ENCODE results near the gene RTP5.
"Not testable (repeated sequence)": the region's sequence is repeated elsewhere in the genome, so short reads cannot be mapped to it uniquely, and the experiment has no call there.

The RTP5 gene

DNA sequence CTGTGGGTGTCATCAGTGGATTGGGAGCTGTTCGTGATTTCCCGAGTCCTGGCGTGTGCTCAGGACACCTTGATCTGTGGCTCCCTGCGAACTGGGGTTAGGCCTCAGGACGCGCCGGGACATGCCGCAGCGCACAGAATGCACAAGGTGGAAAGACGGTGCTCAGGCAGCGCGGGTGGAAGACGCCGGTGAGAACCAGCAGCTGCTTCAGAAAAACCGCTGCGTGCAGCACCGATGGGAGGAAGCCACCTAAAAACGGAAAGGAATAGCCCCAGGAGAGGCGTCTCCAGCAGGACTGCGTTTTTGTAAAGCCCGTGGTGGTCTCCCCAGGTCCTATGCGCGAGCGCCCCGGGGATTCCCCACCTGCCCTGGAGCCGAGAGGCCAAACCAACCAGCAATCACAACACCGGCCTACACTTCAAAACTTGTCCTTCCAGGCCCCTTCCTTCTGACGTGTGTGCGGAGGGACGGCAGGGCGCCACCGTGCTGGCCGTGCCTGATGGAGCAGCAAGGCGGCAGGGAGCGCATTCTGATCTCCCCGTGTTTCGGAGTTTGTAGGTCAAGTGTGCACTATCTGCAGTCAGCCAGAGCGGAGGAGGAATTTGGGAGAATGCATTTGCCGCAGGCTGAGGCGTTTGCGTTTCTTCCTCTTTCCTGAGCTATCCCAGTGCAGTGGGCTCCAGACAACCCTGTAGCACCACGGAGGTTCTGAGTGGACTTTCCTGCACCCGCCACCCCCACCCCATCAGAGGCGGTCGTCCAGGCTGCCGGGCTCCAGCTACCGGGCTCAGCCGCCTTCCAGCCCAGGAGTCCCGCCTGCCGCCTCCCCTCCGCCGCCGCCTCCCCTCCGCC lies 32.2 kb downstream of the RTP5 start:
- Mint-ChIP-seq H3K36me3 (ENCODE audit: low read depth) (no peaks in the 10 kb centered on the region), H3K27me3 (ENCODE audit: low read depth) (no peaks in the 10 kb centered on the region), H3K9me3 (no peaks in the 10 kb centered on the region), H3K4me1 (ENCODE audit: low read depth) (no peaks in the 10 kb centered on the region), H3K4me3 (no peak overlapping the region), H3K27ac (no peak overlapping the region)
- DNase-seq (ENCODE audit: low spot score), result no peak

DNA sequence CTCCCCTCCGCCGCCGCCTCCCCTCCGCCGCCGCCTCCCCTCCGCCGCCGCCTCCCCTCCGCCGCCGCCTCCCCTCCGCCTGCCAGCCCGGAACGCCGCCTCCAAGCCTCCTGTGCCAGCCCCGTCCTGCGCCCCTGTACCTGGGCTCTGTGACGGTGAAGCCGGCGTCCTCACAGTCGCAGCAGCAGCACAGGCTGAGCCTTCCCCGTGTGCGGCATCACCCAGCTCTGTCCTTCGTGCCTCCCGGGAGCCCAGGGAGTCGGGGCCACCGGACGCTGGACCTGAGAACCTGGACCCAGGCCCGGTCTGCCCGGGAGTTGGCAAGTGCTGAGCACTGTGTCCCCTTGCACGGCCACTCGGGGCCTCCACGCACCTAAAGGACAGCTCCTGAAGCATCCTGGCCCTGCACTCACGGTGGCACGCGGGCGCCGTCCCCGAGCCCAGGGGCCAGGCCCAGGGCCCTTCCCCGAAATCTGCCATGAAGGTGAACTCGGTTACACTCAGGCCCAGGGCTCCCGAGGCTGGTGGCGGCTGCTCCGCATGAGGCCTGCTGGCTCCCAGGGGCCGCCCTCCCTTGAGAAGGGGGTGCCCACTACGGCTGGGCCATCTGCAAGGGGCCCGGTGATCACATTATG lies 32.9 kb downstream of the RTP5 start:
- H3K4me1 Mint-ChIP-seq (ENCODE audit: low read depth), result no peaks in the 10 kb centered on the region
- no peaks in the 10 kb centered on the region for H3K9me3 Mint-ChIP-seq
- no peaks in the 10 kb centered on the region for H3K27me3 Mint-ChIP-seq (ENCODE audit: low read depth)
- no peak overlapping the region for H3K4me3 Mint-ChIP-seq
- H3K27ac Mint-ChIP-seq, result no peak overlapping the region
- no peak for DNase-seq (ENCODE audit: low spot score)
- H3K36me3 Mint-ChIP-seq (ENCODE audit: low read depth), result no peaks in the 10 kb centered on the region

DNA sequence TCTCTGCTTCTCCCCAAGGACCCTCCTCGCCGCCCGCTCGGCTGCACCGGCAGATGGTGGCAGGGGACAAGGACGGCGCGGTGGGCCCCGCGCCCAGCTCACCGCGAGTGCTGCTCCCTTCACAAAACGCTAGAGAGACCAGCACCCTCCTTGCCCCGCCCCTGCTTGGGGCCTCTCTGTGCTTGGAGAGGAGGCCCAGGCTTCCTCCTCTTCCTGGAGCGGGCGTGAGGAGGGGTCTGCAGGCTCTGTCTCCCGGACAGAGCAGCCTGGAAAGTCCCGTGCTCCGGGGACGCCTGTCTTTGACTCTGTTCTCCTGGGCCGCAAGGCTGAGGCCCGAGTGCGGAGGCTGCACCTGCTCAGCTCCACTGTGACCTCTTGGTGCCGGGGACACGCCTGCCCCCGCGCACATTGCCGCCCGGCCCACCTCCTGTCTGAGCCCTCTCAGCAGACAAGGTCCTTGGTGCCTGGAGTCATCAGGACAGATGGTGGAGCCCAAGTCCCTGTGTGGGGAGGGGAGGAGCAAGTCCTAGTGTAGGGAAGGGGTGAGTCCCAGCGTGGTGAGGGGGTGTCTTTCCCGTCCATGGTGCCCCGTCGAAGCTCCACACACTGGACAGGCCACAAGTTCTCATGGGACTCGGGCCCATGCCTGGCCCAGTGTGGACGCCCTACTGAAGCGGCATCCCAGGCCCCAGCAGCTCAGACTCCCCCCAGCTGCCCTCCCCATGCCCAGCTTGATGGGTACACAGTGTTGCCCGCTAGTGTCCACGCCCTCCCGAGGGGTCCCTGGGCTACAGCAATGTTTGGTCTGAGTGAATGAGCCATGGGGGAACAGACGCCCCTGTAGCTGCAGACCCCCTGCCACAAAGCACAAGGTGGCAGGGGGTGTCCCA lies 33.8 kb downstream of the RTP5 start:
- no peak overlapping the region for H3K27ac Mint-ChIP-seq
- H3K4me1 Mint-ChIP-seq (ENCODE audit: low read depth), result no peaks in the 10 kb centered on the region
- no peaks in the 10 kb centered on the region for H3K36me3 Mint-ChIP-seq (ENCODE audit: low read depth)
- H3K9me3 Mint-ChIP-seq, result no peaks in the 10 kb centered on the region
- DNase-seq (ENCODE audit: low spot score), result no peak
- no peak overlapping the region for H3K4me3 Mint-ChIP-seq
- H3K27me3 Mint-ChIP-seq (ENCODE audit: low read depth), result no peaks in the 10 kb centered on the region

DNA sequence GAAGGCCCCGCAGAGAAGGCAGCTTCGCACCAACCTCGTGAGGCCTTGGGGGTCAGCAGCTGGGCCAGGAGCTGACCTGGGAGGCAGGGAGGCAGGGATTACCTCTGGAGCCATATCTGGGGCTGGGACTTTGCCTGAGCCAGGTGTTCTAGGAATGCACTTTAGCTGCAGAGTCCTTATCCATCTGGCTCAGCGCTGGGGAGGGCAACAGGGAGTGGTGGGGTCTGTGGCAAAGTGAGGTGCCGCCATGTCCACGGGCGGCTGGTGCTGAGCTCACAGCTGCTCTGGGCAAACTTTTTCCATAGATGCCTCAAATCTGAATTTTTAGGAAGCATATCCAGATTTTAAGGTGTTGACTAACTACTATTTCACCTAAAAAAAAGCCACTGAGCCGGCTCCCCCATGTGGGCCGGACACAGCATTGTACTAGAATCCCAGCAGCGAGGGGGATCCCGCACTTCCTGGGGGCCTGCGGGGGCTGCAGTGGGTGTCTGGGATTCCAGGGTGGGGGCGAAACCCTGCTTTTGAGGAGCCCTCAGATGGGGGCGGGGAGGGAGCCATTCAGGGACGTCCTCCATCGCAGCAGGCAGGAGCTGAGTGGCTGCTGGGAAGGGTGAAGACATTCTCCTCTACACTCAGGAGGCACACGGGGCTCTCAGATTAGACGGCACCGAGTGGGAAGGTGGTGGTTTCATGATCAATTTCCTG lies 34.6 kb downstream of the RTP5 start:
- Mint-ChIP-seq H3K4me1 (ENCODE audit: low read depth) (no peaks in the 10 kb centered on the region), H3K36me3 (ENCODE audit: low read depth) (no peaks in the 10 kb centered on the region), H3K27ac (no peak overlapping the region), H3K27me3 (ENCODE audit: low read depth) (no peaks in the 10 kb centered on the region), H3K4me3 (no peak overlapping the region), H3K9me3 (no peaks in the 10 kb centered on the region)
- DNase-seq (ENCODE audit: low spot score), result no peak

DNA sequence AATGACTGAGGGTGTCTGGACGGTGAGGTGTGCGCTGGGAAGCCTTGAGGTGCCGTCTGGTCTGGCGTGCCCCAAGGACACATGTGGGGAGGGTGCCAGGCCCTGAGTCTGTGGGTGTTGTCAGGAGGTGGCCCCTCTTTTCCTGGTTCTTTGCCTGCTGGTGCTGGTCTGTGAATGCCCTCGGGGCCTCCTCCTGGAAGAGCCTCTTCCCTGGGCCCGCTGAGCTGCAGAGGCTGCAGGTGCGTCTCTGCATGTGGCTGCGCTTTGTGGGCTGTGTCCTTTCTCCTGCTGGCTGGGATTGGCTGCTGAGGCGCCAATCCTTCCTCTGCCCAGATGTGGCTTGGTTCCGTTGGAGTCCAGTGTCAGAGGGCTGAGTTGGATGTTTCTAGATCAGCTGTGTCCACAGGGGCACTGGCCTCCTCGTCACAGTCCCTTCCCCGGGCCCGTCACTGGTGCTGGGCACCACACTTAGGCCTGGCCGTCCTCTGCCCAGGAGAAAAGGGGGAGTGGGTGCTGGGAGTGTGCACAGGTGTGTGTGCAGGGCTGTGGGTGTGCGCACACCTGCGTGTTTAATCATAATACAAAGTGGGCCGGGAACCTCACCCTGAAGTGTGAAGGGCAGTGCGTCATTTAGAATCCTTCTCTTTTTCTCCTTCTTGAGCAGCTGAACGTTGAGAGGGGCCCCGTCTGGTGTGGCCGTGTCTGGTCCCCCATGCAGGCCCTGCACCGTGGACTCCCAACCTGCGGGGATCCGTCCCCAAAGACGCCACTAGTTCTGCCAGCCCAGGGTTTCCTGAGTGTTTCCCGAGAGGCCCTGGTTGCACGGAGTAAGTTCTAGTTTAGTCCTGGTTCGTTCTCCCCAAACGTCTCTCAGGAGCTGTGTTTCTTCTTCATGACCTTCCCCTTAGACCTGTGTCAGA lies 35.5 kb downstream of the RTP5 start:
- Mint-ChIP-seq H3K4me3 (no peak overlapping the region), H3K27me3 (ENCODE audit: low read depth) (no peaks in the 10 kb centered on the region), H3K9me3 (no peaks in the 10 kb centered on the region), H3K4me1 (ENCODE audit: low read depth) (no peaks in the 10 kb centered on the region), H3K36me3 (ENCODE audit: low read depth) (no peaks in the 10 kb centered on the region), H3K27ac (no peak overlapping the region)
- DNase-seq (ENCODE audit: low spot score), result no peak

DNA sequence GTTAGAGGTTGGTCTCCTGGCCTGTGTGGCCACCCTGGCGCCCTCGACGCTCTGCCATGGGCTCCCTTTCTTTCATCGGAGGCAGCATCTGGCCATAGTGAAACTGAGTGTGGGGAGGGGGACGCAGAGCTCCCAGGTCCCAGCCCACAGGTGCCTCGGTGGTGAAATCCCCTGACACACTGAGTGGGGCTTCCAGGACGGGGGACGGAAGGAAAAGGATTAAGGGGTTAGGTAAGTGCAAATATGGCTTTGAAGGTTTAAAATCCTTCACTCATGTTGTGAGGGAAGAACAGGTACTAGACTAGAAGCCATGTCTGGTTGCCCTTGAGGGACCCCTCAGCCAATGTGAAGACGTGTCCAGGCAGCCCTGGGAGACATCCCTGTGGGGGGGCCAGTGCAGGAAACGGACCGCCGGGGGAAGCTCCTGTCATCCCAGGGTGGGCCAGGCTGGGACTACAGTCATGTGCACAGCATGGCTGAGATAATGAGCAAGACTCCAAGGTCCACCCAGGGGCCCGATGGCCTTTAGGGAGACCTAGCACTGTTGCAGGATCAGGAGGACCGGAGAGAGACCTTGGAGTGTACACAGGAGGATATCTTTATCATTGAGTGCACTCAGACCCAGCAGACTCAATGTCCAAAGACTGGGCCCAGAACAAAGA lies 36.3 kb downstream of the RTP5 start:
- no peaks in the 10 kb centered on the region for H3K9me3 Mint-ChIP-seq
- no peak for DNase-seq (ENCODE audit: low spot score)
- H3K4me3 Mint-ChIP-seq, result no peak overlapping the region
- H3K36me3 Mint-ChIP-seq (ENCODE audit: low read depth), result no peaks in the 10 kb centered on the region
- no peaks in the 10 kb centered on the region for H3K27me3 Mint-ChIP-seq (ENCODE audit: low read depth)
- H3K4me1 Mint-ChIP-seq (ENCODE audit: low read depth), result no peaks in the 10 kb centered on the region
- H3K27ac Mint-ChIP-seq, result no peak overlapping the region

DNA sequence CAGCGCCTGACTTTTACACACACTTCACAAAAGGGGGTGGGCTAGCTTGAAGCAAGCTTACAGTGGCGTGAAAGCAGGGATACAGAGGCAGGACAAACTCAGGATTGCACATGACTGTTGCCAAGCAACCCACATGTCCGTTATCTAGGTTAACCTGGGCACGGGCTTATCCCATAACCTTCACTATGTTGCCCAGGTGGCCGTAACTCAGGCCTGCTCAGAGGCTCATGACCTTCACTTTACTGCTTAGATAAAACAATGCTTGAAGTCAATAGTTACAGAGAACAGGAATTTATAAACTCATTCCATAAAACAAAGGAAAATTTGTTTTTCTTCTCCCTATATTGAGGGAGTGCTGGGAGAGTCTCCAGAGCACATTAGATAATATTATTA lies 36.8 kb downstream of the RTP5 start:
- H3K27ac Mint-ChIP-seq; H3K9me3 Mint-ChIP-seq; DNase-seq (ENCODE audit: low spot score); H3K27me3 Mint-ChIP-seq (ENCODE audit: low read depth); H3K4me3 Mint-ChIP-seq; H3K36me3 Mint-ChIP-seq (ENCODE audit: low read depth); H3K4me1 Mint-ChIP-seq (ENCODE audit: low read depth): not testable (repeated sequence)

DNA sequence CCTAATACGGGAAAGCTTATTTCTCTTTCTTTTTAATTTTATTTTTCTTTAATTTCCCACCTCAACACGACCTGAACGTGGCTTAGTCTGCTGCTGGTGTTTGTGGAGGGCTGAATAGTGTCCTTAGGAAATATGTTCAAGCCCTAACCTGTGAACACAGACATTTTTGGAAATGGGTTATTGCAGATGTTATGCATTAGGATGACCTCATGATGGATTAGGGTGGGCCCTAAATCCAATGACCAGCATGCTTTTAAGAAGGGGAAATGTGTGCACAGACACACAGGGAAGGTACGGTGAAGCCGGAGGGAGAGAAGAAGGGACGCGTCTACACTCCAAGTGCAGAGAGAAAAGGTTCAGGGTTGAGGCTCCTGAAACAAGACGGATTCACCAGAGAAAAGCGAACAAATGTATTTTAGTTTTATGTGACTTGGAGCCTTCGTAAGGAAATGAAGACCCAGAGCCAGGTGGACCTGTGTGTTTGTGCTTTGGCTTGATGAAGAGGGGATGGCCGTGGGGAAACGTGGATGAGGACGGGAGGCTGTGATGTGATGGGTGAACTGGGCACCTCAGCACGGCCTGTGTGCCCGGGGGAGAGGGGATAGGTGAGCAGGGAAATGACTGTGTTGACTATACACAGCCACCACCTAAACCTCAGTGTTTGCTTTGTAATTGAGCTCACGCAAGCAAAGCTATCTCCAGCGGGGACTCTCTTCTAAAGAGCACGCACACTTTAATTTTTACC lies 37.5 kb downstream of the RTP5 start:
- DNase-seq (ENCODE audit: low spot score), result no peak
- H3K27ac Mint-ChIP-seq, result no peak overlapping the region
- no peaks in the 10 kb centered on the region for H3K9me3 Mint-ChIP-seq
- no peaks in the 10 kb centered on the region for H3K4me1 Mint-ChIP-seq (ENCODE audit: low read depth)
- H3K27me3 Mint-ChIP-seq (ENCODE audit: low read depth), result no peaks in the 10 kb centered on the region
- H3K4me3 Mint-ChIP-seq, result no peak overlapping the region
- H3K36me3 Mint-ChIP-seq (ENCODE audit: low read depth), result no peaks in the 10 kb centered on the region

DNA sequence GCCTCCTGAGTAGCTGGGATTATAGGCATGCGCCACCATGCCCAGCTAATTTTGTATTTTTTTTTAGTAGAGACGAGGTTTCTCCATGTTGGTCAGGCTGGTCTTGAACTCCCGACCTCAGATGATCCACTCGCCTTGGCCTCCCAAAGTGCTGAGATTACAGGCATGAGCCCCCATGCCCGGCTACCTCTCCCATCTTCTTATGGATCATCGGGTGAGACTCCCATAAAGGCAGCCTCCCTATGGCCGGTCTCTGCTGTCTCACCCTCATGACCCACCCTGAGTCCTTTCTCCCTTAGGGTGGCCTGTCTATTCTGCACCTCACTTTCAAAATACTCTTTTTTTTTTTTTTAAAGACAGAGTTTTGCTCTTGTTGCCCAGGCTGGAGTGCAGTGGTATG lies 38.3 kb downstream of the RTP5 start:
- DNase-seq (ENCODE audit: low spot score); H3K4me1 Mint-ChIP-seq (ENCODE audit: low read depth); H3K27ac Mint-ChIP-seq; H3K9me3 Mint-ChIP-seq; H3K36me3 Mint-ChIP-seq (ENCODE audit: low read depth); H3K4me3 Mint-ChIP-seq; H3K27me3 Mint-ChIP-seq (ENCODE audit: low read depth): not testable (repeated sequence)

DNA sequence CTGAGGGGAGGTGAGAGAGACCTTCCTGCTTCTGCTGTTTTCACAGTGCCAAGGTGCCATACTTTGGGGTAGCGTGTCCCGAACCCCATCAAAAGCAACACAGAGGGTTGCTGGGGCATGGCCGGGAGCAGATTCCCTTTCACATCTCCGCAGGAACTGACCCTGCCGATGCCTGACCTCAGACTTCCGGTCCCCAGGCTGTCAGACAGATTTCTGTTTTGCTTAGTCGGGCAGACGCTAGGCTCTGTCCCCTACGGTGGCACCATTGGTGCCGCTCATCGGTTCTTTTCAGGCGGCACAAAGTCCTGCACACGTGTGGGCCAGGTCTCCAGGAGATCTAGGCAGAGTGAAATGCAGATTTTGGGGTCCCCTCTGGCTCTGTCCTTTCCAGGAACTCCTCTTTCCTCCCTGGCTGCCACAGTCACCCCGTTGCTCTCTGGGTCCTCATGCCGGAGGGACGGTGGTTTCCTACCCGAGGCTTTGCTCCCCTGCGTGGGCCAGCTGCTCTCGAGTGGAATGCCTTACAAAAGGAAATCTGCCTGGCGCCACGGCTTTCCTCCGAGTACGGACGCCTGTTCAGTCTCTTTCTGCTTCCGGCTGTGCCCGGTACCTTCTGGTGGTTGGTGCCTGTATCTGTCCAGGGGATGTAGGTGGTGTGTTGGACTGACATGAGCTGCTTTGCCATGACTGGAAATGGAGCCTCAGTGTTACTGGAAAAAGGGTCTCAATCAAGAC lies 39.3 kb downstream of the RTP5 start:
- no peak for DNase-seq (ENCODE audit: low spot score)
- Mint-ChIP-seq H3K4me3 (no peak overlapping the region), H3K9me3 (no peaks in the 10 kb centered on the region), H3K4me1 (ENCODE audit: low read depth) (no peaks in the 10 kb centered on the region), H3K27me3 (ENCODE audit: low read depth) (no peaks in the 10 kb centered on the region), H3K27ac (no peak overlapping the region), H3K36me3 (ENCODE audit: low read depth) (no peaks in the 10 kb centered on the region)

DNA sequence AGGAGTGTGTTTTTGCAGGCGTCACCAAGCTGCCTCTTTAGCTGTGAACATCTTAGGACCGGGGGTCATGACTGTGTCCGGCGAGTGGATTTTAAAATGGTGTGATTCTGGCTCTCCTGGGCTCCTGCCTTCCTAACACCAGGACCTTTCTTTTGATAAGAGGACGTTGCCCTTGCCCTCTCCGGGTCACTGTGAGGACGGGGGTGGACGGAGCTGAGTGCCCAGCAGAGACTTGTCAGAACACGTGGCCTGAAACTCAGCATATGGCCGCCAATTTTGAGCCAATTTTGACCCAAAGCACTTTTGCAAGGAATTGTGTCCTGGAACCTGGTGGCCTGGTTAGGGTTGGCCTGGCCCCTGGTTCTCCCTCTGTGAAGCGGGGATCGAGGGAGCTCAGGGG lies 40.2 kb downstream of the RTP5 start:
- no peaks in the 10 kb centered on the region for H3K27me3 Mint-ChIP-seq (ENCODE audit: low read depth)
- H3K36me3 Mint-ChIP-seq (ENCODE audit: low read depth), result no peaks in the 10 kb centered on the region
- no peak overlapping the region for H3K4me3 Mint-ChIP-seq
- H3K4me1 Mint-ChIP-seq (ENCODE audit: low read depth), result no peaks in the 10 kb centered on the region
- no peaks in the 10 kb centered on the region for H3K9me3 Mint-ChIP-seq
- H3K27ac Mint-ChIP-seq, result no peak overlapping the region
- no peak for DNase-seq (ENCODE audit: low spot score)

All from T-helper 2 cell treated with Interferon-gamma antibody and Interleukin-4, amounts not matched to agents 5 μg/mL and 100 μg/mL, for 36 hours (primary cell).